SK-N-MC (cell line): ENCODE measurements around the gene BICD1.

ENCODE experiments used
- DNase-seq: peaks from one replicate; pipeline ENCODE4 v3.0.0-alpha.2; 2011; ENCODE audit warnings: low read depth, low spot score
- H3K27ac ChIP-seq: fragments of 200-600 bp; sonication (generic); 2 replicates; pipeline ENCODE4 v1.5.1; 2016; ENCODE audit warnings: mixed run types
- H3K36me3 ChIP-seq: fragments of 200-600 bp; sonication (generic); 2 replicates; pipeline ENCODE4 v1.6.1; 2017; ENCODE audit warnings: antibody characterized with exemption, low read length, mixed read lengths; ENCODE audit not compliant: insufficient read depth
- H3K4me3 ChIP-seq: fragments of 200-600 bp; sonication (generic); 2 replicates; pipeline ENCODE4 v1.5.1; 2016
- H3K9ac ChIP-seq: fragments of 200-600 bp; sonication (generic); 2 replicates; pipeline ENCODE4 v1.8.0; 2017; ENCODE audit warnings: mixed run types, mixed read lengths; ENCODE audit not compliant: insufficient read length
- H3K9me3 ChIP-seq: fragments of 200-600 bp; sonication (generic); 2 replicates; pipeline ENCODE4 v1.6.1; 2017; ENCODE audit warnings: low read depth, mild to moderate bottlenecking, antibody characterized with exemption, low read length, moderate library complexity, mixed read lengths
- EZH2 ChIP-seq: fragments of 200-600 bp; sonication (generic); IDR thresholded peaks from one replicate; pipeline ENCODE4 v1.6.1; 2017; ENCODE audit warnings: antibody characterized with exemption
- FOXP2 ChIP-seq: optimal IDR thresholded peaks from 2 replicates; pipeline ENCODE3; 2011; ENCODE audit warnings: mild to moderate bottlenecking, moderate library complexity; ENCODE audit not compliant: insufficient read depth; ENCODE audit errors: extremely low read length, control extremely low read depth
- POLR2AphosphoS5 ChIP-seq: IDR thresholded peaks from 2 replicates; pipeline ENCODE4 v1.6.1; 2012; ENCODE audit warnings: mild to moderate bottlenecking, low read depth, low read length, borderline replicate concordance

BICD1 gene

DNA sequence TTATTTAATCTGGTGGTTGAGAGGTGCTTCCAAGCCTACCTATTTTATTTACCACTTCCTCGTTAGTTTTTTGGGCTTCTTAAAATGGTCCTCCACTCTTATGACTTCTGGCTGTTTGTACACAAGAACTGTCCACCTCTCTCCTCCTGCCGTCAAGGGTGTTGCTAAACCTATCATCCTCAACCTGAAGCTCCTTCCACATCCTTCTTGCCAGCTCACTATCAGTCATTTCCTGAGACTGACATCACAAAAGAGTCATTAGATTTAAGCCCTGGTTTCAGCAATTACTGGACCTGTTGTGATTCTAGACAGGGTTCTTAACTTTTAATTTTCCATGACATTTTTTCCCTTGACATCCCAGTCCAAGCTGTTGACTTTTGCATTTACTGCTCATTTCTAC, 91.9 kb downstream of the BICD1 start:
- Histone ChIP-seq H3K9ac (no peak overlapping the region), H3K27ac (no peak overlapping the region), H3K9me3 (peaks cover 11% of the 10 kb centered on the region; the same call in 1 of the 2 replicates), H3K36me3 (peaks cover 4% of the 10 kb centered on the region; the same call in 1 of the 2 replicates), H3K4me3 (no peak overlapping the region)
- TF ChIP-seq FOXP2 = no peak
- TF ChIP-seq EZH2 = no peak
- TF ChIP-seq POLR2AphosphoS5 = no peak
- no peak for DNase-seq

DNA sequence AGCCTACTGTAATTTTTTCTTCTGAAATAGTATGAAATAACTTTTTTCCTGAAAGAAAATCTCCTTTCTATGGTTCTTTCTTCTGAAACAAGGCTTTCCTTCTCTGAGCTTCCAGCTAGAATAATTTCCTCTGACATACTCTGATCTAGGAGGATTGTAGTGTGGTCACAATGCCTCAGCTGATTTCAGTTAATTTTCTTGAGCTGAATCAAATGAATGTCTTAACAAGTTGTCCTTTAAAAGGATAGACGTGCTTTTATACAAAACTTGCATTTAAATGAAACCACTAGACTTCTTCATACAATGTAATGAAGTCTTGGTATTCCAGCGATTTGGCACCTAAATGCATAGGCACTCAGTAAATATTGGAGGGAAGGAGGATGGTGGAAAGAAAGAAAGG, 94.4 kb downstream of the BICD1 start:
- no peak for TF ChIP-seq FOXP2
- no peak for TF ChIP-seq POLR2AphosphoS5
- TF ChIP-seq EZH2 = no peak
- no peak for DNase-seq

DNA sequence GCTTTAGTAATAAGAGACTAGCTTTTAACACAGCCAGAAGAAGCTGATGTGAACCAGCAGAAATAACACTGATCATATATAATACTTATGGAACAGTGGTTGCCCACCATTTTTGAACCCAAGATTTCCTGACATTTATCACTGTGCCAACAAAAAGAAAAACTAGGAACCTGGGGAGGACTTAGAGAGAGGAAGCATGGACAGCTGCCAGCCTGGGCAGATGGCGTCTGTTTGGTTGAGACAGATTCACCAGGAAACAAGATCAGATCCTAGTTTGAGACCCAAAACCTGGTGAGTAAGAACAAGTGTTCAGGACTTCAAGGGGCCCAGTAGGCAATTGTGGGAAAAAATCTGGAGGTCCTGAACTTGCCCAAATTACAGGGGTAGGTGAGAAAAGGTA, 95.3 kb downstream of the BICD1 start:
- peak overlapping the region; percentile 56 for H3K4me3 ChIP-seq
- H3K9me3 ChIP-seq = 0 out of 2 replicates have a peak, but pooled peaks cover 5% of the 10 kb centered on the region
- no peaks in the 10 kb centered on the region for H3K36me3 ChIP-seq
- H3K9ac ChIP-seq = peak overlapping the region; percentile 51
- peak overlapping the region; percentile 81 for H3K27ac ChIP-seq
- DNase-seq = no peak
- TF ChIP-seq FOXP2 (no peak), EZH2 (no peak), POLR2AphosphoS5 (no peak)

More for the DNA sequence above, 94.4 kb downstream of the BICD1 start:
- Histone ChIP-seq H3K27ac (peak overlapping the region; percentile 81), H3K4me3 (peak overlapping the region; percentile 56; the same call in 1 of the 2 replicates), H3K9ac (no peak overlapping the region), H3K36me3 (no peaks in the 10 kb centered on the region), H3K9me3 (0 out of 2 replicates have a peak, but pooled peaks cover 5% of the 10 kb centered on the region)

DNA sequence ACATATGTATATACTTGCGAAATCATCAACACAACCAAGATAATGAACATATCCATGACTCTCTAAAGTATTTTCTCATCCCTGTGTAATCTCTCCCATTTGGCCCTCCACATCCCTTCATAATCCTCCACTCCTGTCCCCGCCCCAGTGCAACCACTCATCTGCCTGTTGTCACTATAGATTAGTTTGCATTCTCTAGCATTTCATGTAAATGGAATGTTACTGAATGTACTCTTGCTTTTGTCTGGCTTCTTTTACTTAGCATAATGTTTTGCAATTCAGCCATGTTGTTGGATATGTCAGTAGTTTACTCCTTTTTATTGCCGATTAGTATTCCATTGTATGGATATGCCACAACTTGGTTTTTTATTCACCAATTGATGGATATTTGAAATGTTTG, 99.1 kb downstream of the BICD1 start:
- TF ChIP-seq FOXP2 (no peak), POLR2AphosphoS5 (no peak), EZH2 (no peak)
- DNase-seq = no peak
- no peak overlapping the region for H3K9ac ChIP-seq

DNA sequence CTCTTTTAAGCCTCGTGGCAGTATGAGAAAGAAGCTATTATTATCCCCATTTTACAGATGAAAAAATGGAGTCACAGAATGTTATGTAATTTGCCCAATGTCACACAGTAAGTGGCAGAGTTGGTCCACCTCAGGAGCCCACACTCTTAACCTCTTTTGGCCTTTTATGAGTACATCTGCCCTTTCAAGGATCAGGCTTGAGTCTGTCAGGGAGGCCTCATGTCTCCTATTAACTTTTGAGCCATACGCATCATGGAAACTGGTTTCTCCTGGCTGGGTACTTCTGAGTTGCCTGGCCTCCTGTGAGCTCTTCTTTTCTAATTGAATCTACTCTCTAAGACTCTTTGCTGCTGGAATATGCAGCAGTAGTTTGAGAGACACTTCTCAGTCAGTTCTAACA, 101.7 kb downstream of the BICD1 start:
- no peak overlapping the region for H3K9ac ChIP-seq
- no peak overlapping the region for H3K27ac ChIP-seq
- H3K9me3 ChIP-seq = no peaks in the 10 kb centered on the region
- no peak for TF ChIP-seq EZH2
- TF ChIP-seq FOXP2 = no peak
- TF ChIP-seq POLR2AphosphoS5 = no peak
- H3K36me3 ChIP-seq = no peaks in the 10 kb centered on the region
- H3K4me3 ChIP-seq = no peak overlapping the region
- no peak for DNase-seq

More for the DNA sequence above, 99.1 kb downstream of the BICD1 start:
- Histone ChIP-seq H3K4me3 (no peak overlapping the region), H3K27ac (no peak overlapping the region), H3K9me3 (no peaks in the 10 kb centered on the region), H3K36me3 (no peaks in the 10 kb centered on the region)

DNA sequence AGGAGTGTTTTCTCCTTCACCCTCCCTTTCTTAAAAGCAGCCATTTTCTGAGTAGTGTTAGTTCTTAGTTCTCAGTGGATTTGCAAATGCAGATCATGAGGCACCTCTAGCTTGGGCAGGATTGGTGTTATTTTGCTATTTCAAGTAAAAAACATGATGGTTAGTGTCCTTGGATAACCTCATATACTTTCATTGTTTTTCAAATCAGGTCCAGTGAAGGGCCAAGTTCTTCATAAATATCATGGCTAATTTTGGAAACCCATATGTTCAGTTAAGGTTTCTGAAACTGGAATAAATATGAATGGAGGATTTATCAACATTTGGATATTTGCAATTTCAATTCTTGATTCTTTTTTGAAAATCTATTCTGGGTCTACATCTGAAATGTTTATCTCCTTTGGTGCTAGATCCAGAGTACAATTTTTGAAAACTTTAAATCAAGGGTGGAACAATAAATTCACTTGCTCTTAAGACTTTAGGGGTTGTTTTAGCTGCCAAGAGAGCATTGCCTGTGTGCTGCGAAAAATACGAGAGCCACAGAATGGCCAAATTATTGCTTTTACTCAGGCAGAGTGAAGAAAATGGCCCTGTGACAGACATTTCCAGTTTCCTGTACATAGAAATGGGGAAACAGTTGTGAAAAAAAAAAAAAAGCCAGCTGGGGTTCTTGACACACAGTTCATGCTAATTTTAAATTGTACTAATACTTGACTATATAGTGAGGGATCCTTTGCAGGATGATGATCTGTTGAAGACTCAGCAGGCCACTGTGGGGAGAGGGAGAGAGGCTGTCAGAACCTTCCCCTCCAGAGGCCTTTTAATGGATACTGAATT, 104.6 kb downstream of the BICD1 start:
- TF ChIP-seq EZH2 = no peak
- no peak for TF ChIP-seq POLR2AphosphoS5
- TF ChIP-seq FOXP2 = no peak
- Histone ChIP-seq H3K4me3 (no peak overlapping the region), H3K36me3 (0 out of 2 replicates have a peak, but pooled peaks cover 2% of the 10 kb centered on the region), H3K9me3 (no peaks in the 10 kb centered on the region), H3K27ac (no peak overlapping the region), H3K9ac (no peak overlapping the region)
- no peak for DNase-seq

DNA sequence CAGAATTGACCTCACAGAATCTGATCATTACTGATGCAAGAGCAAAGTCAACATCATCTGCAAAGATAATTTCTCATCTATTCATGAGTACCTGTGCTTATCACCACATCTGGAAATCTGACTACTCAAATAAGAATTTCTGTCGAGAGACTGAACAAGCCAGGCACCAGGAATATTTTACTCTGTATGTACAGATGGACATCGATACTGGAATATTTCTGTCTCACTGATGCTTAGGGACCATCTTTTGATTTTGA, 105.2 kb downstream of the BICD1 start:
- no peaks in the 10 kb centered on the region for H3K9me3 ChIP-seq
- H3K27ac ChIP-seq = no peak overlapping the region
- no peak for DNase-seq
- H3K36me3 ChIP-seq = 0 out of 2 replicates have a peak, but pooled peaks cover 4% of the 10 kb centered on the region
- no peak for TF ChIP-seq POLR2AphosphoS5
- no peak for TF ChIP-seq EZH2
- no peak for TF ChIP-seq FOXP2
- H3K9ac ChIP-seq = no peak overlapping the region
- H3K4me3 ChIP-seq = no peak overlapping the region

DNA sequence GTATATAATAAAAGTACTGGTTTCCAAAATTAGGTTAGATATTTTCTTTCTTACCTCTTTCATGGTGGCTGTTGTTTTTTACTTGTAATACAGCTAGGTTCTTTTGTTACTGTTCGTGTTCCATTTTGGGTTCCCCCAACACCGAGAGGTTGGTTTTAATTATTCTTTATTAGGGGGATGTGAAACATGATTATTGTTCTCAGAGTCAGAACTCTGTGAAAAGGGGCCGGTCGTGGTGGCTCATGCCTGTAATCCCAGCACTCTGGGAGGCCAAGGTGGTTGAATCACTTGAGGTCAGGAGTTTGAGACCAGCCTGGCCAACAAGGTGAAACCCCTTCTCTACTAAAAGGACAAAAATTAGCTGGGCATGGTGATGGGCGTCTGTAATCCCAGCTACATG, 108.1 kb downstream of the BICD1 start:
- H3K9me3 ChIP-seq = no peaks in the 10 kb centered on the region
- no peak overlapping the region for H3K9ac ChIP-seq
- H3K27ac ChIP-seq = no peak overlapping the region
- TF ChIP-seq EZH2 (no peak), FOXP2 (no peak), POLR2AphosphoS5 (no peak)
- DNase-seq = no peak
- no peak overlapping the region for H3K4me3 ChIP-seq
- H3K36me3 ChIP-seq = peaks cover 13% of the 10 kb centered on the region; the same call in 1 of the 2 replicates
